ENCODE results near the gene RPN1.
"Not testable (repeated sequence)": the region's sequence is repeated elsewhere in the genome, so short reads cannot be mapped to it uniquely, and the experiment has no call there.

Gene RPN1

DNA sequence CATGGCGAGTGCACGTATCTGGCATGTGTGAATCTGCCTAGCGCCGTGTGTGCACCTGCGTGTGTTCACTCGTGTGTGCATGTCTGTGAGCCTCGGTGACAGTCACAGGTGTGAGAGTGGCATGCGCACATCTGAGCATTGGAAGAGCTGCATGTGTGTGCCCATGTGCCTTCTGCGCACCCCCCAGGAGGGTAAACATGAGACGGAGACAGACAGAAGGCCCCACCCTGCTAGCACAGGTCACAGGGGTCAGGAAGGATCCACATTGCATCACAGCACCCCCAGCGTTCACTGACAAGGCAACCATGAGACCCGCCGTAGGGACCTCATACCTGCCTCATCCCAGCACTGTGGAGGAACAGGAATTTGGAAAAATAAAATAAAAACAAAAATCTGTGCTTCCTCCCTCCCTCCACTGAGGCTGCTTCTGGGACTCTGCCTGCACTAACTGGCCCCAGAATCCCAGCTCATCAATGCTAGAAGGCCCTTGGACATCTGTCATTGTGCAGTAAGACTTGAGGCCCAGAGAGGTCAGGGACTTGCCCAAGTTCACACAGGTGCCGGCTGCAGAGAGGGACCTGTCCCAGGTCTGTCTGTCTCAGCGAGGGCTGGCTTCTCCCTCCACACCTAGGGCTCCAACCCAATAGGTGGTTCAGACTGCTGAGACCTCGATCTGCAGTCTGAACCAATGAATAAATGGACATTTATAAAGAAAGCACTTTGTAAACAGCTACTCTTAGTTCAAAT, 37.4 kb downstream of the RPN1 start:
- no peak for DNase-seq (ENCODE audit: low read depth in 3 of 3, low spot score in 1 of 3)

DNA sequence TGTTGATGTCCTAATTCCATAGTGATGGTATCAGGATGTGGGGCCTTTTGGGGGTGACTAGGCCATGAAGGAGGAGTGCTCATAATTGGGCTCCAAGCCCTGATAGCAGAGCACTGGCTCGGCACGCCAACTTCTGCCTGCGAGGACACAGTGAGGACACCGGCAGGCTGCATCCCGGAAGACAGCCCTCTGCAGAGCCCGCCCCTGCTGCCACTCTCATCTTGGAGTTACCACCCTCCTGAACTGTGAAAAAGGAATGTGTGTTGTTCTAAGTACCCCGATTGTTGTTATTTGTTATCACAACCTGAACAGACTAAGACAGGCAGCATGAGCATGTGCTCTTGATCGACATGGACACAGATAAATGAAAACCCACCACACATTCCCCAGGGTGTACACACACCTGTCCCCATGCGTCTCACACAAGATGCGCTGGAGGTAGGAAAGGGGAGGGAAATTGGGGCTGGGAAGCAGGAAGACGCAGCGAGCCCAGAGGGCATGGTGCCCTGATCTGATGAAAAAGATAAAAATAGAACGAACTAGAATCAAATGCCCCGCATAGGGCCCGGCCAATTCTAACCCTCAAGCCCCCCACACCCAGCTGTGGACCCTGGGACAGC, 40.1 kb downstream of the RPN1 start:
- no peak for DNase-seq (ENCODE audit: low read depth in 3 of 3, low spot score in 1 of 3)

DNA sequence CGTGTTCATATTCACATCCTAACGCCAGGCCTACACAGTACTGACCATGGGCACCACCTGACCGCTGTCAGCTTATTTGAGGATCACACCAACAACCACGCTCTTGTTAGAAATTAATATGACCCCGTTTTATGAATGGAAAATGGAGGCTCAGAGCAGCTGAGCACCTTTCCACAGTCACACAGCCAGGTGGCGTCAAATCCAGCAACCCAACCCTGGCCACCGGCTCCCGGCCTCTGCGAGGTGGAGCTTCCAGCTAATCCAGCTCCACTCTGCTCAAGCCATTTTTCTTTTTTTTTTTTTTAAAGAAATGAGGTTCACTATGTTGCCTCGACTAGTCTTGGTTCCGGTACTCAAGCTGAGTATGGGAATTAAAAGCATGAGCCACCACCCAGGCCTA, 41.3 kb downstream of the RPN1 start:
- DNase-seq (ENCODE audit: low read depth in 3 of 3, low spot score in 1 of 3): no peak

DNA sequence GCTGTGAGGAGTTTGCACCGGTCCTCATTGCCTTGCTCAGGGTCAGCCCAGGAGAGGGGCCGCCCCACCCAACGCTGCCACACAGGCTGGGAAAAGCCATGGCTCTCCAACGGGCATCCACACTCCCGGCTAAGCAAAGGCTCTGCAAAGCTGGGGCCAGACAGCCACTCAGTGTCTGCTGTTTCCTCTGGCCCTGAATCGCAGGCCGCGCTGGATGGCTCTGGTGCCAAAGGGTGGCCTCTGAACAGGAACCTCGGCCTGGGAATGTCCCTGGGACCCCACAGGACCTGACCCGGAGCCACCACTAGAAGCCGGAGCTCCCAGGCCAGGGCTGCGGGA, 42.9 kb downstream of the RPN1 start:
- no peak for DNase-seq (ENCODE audit: low read depth in 3 of 3, low spot score in 1 of 3)

DNA sequence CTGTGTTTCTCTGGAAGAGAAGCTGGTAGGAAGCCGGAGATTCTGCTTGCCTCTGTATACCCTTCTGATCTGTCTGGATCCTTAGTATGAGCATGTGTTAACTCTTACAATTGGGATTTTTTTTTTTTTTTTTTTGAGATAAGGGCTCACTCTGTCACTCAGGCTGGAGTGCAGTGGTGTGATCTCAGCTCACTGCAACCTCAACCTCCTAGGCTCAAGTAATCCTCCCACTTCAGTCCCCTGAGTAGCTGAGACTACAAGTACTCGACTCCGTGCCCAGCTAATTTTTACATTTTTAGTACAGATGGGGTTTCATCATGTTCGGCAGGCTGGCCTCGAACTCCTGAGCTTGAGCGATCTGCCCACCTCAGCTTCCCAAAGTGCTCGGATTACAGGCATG, 44.5 kb downstream of the RPN1 start:
- no peak for DNase-seq (ENCODE audit: low read depth in 3 of 3, low spot score in 1 of 3)

DNA sequence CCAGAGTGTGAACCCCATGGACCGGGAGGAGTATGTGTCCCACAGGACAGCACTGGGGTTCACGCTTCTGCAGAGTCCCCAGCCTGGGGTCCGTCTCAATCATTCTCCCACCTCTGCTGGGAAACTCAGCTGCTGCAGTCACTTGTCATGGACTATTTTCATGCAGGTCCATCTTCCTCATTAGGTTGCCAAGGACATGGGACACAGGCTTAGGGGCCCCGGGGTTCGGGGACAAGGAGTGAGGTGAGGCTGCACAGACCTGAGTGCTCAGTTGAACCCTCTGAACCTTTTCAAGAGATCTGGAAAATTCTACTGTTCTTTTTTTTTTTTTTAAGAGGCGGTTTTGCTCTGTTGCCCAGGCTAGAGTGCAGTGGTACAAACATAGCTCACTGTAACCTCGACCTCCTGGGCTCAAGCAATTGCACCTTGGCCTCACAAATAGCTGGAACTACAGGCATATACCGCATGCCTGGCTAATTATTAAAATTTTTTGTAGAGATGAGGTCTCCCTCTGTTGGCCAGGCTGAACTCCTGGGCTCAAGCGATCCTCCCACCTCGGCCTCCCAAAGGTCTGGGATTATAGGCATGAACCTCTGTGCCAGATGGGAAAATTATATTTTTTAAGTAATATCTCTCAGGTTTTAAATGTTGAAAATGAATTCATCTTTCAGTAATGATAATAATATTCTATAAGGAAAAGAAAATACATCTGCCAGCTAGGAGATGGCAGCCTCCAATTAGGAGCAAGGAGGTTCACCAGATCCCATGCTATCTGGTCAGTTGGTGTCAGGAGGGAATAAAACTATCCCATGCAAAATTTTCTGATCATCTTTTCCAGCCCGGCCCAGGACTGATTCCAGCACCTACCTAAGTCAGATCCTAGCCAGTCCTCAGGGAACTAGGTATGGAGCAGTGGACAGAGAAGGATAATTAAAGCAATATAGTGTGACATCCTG, 45.2 kb downstream of the RPN1 start:
- DNase-seq (ENCODE audit: low read depth in 3 of 3, low spot score in 1 of 3): no peak

DNA sequence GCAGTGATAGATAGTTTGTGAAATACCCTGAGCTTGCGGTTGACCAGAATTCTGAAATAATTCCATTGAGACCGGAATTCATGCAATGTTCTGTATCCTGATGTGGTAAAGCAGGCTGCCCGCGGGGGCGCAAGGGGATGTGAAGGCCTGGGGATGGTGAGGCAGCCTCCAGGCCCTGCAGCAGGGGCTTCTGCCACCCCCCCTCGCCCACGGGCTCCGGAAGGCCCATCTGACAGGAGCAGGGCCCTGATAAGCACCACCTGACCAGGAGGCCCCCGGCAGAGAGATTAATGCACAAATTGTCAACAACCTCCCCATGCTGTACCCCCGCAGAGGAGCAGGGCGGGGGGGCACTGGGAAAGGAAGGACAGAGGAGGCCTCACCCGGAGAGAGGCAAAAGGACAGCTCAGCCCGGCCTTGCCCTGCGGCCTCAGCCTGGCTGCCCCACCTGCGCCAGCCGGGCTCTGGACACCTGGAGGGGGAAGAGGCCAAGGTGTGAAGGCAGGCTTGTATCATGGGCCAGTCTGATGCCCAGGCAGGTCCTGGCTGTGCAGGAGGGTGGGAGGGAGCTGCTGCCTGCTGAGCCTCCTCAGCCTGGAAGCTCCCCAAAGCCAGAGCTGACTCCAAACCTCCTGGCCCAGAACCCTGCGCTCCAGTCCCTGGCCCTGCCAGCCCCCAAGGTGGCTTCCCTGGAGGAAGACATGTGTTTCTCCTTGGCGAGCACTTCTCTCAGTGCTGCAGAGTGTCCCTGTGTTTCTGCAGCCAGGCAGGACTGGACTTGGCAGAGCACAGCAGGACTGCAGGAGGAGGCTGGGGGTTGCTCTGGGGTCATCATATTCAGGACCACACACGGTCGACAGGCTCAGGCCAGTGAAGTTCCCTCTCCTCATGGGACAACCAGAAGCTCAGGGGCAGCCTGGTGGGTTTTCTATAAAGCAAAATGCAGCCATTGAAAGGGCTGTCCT, 46.5 kb downstream of the RPN1 start:
- DNase-seq (ENCODE audit: low read depth in 3 of 3, low spot score in 1 of 3): no peak

DNA sequence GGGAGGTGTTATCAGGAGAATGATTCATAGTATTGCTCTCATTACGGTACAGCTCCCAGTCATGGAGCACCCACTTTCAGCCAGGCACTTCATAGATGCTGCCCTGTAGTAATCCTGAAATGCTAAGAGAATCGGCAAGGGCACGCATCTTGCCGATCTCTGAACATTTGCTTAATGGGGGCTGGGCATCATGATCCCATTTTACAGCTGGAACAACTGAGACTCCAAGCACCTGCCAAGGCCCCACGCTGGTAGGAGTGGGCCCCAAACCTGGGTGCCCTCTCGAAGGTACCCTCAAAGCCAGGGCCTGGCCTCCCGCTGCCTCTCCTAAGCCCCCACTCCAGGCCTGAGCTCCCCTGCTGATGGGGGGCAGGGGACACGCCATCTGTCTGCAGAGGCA, 47.3 kb downstream of the RPN1 start:
- DNase-seq (ENCODE audit: low read depth in 3 of 3, low spot score in 1 of 3): no peak

DNA sequence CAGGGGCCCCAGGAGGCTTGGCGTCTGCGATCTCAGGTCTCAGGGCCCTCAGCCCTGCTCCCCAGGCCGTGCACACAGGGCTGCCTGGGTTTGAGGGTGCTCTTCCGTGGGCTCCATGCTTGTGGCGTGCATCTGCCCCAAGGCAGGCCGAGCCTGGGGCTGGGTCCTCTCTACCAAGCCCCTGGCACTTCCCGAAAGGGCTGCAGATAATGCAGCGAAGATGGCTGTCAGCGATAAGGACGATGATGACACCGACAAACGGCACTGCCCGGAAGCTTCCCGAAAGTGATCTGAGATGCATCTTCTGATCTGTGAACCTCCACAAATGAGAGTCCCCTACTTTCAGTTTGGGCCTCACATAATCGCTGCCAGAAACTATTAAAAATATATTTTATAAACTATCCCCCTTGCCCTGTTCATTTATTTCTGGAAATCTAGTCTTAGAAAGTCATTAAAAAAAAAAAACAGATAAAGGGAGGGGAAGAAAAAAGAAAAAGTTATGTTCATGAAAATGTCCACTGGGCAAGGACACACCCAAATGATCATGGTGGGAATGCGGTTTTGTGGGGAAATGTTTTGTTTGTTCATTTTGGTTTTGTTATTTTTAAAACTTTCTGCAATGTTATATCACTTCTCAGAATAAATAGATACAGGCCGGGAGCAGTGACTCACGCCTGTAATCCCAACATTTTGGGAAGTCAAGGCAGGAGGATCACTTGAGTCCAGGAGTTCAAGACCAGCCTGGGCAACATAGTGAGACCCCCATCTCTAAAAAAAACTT, 51.5 kb downstream of the RPN1 start:
- no peak for DNase-seq (ENCODE audit: low read depth in 3 of 3, low spot score in 1 of 3)

DNA sequence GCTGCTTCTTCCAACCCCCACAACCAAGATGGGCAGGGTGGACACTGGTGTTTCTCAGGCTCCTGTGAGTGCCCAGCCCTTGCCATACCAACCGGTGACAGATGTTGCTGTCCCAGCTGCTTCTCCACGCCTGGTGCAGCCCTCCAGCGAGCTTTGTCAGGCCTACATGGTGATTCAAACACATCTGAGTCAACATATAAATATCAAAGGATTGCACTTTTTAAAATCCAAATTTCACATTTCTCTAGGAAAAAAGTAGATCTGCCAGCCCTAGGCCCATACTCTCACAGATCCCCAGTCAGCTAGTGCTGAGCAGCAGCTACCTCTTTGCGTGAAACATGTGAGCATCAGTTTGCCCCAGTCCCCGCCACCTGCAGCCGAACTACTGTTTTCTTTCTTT, 52.7 kb downstream of the RPN1 start:
- no peak for DNase-seq (ENCODE audit: low read depth in 3 of 3, low spot score in 1 of 3)

DNA sequence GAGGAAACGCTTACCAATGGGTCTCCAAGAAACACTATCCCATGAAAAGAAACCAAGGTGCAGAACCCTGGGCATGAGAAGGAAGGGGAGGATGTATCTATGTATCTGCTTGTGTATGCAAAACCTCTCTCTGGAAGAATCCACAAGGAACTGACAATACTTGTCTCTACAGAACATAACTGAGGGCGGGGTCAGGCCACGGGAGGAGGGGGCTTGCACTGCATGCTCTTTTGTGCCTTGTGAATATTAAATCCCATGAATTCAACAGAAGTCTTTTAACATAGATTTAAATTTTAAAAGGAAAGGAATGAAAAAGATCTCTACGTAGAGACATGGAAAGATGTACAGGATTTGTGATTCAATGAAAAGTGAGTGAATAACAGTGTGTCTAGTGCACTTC, 57.8 kb downstream of the RPN1 start:
- no peak for DNase-seq (ENCODE audit: low read depth in 3 of 3, low spot score in 1 of 3)

DNA sequence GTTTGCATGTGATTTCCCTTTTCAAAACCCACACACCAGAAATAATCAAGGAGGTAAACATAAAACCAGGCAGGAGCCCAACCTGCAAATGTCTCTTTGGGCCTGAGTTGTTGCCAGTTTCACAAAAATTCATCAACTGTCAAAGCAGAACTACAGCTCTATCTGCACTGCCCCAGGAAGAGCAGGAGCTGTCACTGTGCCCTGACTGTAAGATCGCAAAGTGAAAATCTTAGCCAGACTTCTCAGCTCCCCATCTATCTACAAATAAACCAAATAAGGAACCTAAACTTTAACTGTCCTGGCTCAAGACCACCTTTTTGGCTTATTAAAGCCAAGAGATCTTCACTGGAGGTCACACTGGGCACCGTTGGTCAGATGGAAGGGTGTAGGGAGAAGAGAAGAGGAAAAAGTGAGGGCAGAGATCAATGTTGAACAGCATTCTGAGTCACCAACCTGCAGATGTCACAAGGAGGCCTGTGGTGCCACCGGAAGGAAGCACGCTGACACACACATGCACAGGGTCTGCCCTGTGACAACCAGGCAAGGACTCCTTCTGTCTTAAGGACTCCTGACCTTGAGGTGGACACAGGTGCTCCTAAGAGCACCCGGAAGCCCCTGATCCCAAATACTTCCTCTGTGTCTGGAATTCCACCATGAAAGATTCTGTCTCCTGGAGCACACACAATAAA, 58.7 kb downstream of the RPN1 start:
- no peak for DNase-seq (ENCODE audit: low read depth in 3 of 3, low spot score in 1 of 3)

DNA sequence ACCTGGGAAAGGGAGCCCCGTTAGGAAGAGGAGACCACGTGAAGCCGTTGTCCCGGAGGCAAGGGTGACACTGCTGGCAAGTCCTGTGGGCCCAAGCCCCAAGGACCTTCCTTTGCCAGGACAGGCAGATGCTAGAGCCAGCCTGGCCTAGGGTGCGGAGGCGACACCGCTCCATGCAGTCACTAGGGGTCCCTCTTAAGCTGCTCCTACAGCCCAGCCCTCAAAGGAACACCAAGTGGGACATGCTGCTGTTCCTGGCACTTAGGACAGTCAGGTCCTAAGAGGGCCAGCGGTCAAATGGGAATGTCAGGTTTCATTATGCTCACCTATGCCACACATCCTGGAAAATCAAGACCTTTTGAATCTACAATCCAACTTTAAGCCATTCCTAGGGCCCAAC, 59.7 kb downstream of the RPN1 start:
- no peak for DNase-seq (ENCODE audit: low read depth in 3 of 3, low spot score in 1 of 3)

DNA sequence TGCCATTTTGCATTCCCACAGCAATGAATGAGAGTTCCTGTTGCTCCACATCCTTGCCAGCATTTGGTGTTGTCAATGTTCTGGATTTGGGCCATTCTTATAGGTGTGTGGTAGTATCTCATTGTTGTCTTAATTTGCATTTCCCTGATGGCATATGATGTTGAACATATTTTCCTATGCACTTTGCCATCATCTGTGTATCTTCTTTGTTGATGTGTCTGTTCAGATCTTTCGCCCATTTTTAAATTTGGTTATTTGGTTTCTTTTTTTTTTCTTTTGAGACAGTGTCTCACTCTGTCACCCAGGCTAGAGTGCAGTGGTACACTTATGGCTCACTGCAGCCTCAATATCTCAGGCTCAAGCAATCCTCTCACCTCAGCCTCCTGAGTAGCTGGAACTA, 60.6 kb downstream of the RPN1 start:
- DNase-seq (ENCODE audit: low read depth in 3 of 3, low spot score in 1 of 3): not testable (repeated sequence)

DNA sequence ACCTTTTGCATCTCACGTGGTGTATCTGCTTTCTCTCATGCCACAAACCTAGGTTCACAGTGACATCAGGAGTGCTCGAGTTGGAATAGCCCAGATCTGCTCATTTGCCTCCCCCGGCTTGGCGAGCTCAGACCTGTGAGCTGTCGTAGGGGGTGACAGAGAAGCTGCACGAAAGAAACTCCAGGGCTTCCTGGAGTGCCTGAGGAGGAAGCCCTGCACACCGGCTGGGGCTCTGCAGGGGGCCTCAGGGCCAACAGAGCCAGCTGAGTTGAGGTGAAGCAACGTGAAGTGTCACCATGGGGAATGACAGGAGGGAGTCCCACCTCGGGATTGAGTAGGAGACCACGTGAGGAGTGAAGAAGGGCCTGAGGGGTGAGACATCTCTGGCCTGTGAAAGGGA, 62.5 kb downstream of the RPN1 start:
- no peak for DNase-seq (ENCODE audit: low read depth in 3 of 3, low spot score in 1 of 3)

DNA sequence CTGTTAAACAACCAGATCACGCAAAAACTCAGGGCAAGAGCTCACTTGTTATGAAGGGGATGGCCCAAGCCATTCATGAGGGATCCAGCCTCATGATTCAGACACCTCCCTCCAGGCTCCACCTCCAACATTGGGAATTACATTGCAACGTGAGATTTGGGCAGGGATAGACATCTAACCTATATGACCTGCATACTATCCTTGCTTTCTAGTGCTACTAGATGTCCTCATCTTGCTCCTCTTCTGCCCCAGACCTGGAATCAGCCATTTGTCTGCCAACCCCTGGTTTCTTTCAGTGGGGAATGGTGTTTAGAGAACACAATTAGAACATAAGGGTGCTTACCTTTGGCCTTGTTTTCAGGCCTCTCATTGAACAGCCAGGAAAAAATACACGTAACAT, 63.2 kb downstream of the RPN1 start:
- DNase-seq (ENCODE audit: low read depth in 3 of 3, low spot score in 1 of 3): no peak

DNA sequence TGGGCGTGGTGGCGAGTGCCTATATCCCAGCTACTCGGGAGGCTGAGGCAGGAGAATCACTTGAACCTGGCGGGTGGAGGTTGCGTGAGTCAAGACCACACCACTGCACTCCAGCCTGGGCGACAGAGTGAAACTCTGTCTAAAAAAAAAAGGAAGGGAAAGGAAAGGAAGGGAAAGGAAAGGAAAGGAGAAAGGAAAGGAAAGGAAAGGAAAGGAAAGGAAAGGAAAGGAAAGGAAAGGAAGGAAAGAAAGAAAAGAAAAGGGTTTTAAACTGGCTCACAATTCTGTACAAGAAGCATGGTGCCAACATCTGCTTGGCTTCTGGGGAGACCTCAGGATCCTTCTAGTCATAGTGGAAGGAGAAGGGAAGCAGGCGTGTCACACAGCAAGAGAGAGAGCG, 63.7 kb downstream of the RPN1 start:
- not testable (repeated sequence) for DNase-seq (ENCODE audit: low read depth in 3 of 3, low spot score in 1 of 3)

DNA sequence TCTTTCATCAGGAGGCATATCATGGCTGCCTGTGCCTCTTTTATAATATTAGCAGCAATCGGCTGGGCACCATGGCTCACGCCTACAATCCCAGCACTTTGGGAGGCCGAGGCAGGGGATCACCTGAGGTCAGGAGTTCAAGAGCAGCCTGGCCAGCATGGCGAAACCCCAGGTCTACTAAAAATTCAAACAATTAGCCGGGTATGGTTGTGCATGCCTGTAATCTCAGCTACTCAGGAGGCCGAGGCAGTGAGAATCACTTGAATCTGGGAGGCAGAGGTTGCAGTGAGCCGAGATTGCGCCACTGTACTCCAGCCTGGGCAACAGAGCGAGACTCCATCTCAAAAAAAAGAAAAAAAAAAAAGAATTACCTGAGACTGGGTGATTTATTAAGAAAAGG, 64.2 kb downstream of the RPN1 start:
- DNase-seq (ENCODE audit: low read depth in 3 of 3, low spot score in 1 of 3): not testable (repeated sequence)

DNA sequence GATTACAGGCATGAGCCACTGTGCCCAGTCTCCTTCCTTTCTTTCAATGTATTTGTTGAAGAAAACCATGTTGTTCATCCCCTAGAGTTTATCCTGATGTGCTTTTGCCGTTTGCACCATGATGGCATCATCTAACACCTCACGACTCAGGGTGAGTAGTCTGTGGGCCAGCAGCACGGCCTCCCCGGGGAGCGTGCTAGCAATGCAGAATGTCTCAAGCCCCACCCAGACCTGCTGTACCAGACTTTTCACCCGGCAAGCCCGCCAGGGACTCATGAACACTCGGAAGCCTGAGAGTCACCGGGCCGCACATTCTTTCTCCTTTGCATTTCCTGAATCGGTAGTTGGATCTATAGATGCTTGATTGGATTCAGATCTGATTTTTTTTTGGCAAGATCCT, 64.6 kb downstream of the RPN1 start:
- no peak for DNase-seq (ENCODE audit: low read depth in 3 of 3, low spot score in 1 of 3)

DNA sequence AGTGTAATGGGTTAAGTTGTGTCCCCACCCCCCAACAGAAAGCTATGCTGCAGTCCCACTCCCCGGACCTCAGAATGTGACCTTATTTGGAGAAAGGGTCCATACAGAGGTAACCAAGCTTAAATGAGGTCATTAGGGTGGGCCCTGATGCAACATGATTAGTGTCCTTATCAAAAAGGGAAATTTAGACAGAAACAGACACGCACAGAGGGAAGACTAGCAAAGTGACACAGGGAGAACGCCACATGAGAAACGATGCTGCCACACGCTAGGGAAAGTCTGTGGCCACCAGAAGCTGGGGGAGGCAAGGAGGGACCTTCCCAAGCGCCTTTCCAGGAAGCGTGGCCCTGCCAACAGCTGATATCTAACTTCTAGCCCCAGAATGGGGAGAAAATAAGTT, 65.4 kb downstream of the RPN1 start:
- no peak for DNase-seq (ENCODE audit: low read depth in 3 of 3, low spot score in 1 of 3)
